KG1 (cell line): Measurements from ENCODE around the gene PPID.
"Not testable (repeated sequence)": the region's sequence is repeated elsewhere in the genome, so short reads cannot be mapped to it uniquely, and the experiment has no call there.

ENCODE experiments used
- DNase-seq: peaks from one replicate; lab custom pipeline; 2025; lab: John Stamatoyannopoulos, UW

Gene PPID

GRCh38 chr4:158722917-158723793 lies at the start of gene PPID:
PPID (minus strand) TSS chr4:158723396; CDS start chr4:158723288, 108 bp downstream.
- peak; percentile 40 for DNase-seq

GRCh38 chr4:158771776-158772175 lies 48.6 kb upstream of the PPID start:
- DNase-seq, result no peak

GRCh38 chr4:158770671-158771070 lies 47.5 kb upstream of the PPID start:
- DNase-seq, result no peak

- DNase-seq, result no peak
Observed at GRCh38 chr4:158769175-158769921, 46.2 kb upstream of the PPID start.

GRCh38 chr4:158768555-158769174 lies 45.5 kb upstream of the PPID start, which contains the start of gene FNIP2:
FNIP2 (plus strand) TSS chr4:158769026; CDS start chr4:158769213, 187 bp downstream.
- peak; percentile 12 for DNase-seq

GRCh38 chr4:158767451-158767850 lies 44.3 kb upstream of the PPID start:
- DNase-seq, result no peak

GRCh38 chr4:158766434-158767044 lies 43.3 kb upstream of the PPID start:
- no peak for DNase-seq

- DNase-seq, result no peak
Observed at GRCh38 chr4:158763462-158763861, 40.3 kb upstream of the PPID start.

GRCh38 chr4:158762553-158762952 lies 39.4 kb upstream of the PPID start:
- DNase-seq, result no peak

- DNase-seq, result no peak
Observed at GRCh38 chr4:158760866-158761265, 37.7 kb upstream of the PPID start.

GRCh38 chr4:158759539-158759938 lies 36.3 kb upstream of the PPID start:
- DNase-seq, result not testable (repeated sequence)

- no peak for DNase-seq
Observed at GRCh38 chr4:158758703-158759102, 35.5 kb upstream of the PPID start.

GRCh38 chr4:158758142-158758541 lies 34.9 kb upstream of the PPID start:
- DNase-seq, result no peak

- DNase-seq, result no peak
Observed at GRCh38 chr4:158756588-158756987, 33.4 kb upstream of the PPID start.

- not testable (repeated sequence) for DNase-seq
Observed at GRCh38 chr4:158755819-158756218, 32.6 kb upstream of the PPID start.

GRCh38 chr4:158754385-158755180 lies 31.4 kb upstream of the PPID start:
- DNase-seq, result no peak

- DNase-seq, result no peak
Observed at GRCh38 chr4:158750379-158750778, 27.2 kb upstream of the PPID start.

GRCh38 chr4:158746537-158746936 lies 23.3 kb upstream of the PPID start:
- DNase-seq, result not testable (repeated sequence)

GRCh38 chr4:158741326-158742021 lies 18.3 kb upstream of the PPID start:
- DNase-seq, result no peak

GRCh38 chr4:158739600-158739999 lies 16.4 kb upstream of the PPID start:
- DNase-seq, result no peak

GRCh38 chr4:158738866-158739265 lies 15.7 kb upstream of the PPID start:
- no peak for DNase-seq
